Left colon (tissue), 2 donors: ENCODE data around the gene MDFI. TPM values are rescaled to one million over a fixed set of nuclear protein-coding genes. Genes with fewer than 3 reads are reported as not detected.

Experiments used
- ATAC-seq: fragments of 200-7000 bp; cut with Tn5 transposase; one replicate; pipeline ENCODE4 v1.9.1; 2020; ENCODE audit warnings: mild to moderate bottlenecking, moderate library complexity
- DNase-seq, 2 donors: peaks; one replicate each; pipeline ENCODE4 v3.0.0-alpha.2; 2020
- intact Hi-C, 2 donors: fragments of 100-400 bp; cut with DNase I in 1 of 2; cut with micrococcal nuclease in 1 of 2; formaldehyde crosslinking; loops; one replicate each; pipeline versions ENCODE4 v1.11.2 to v1.14.0; 2022; cut with DNase I, micrococcal nuclease
- total RNA-seq, 2 donors: library from RNA; stranded (reverse); fragmentation: NEBNext Ultra II Directional; extraction: Animal tissue kit (Norgen Biotek cat#: 25700); gene quantifications; one replicate each; pipeline ENCODE4 v1.2.1, GENCODE V29; 2021
- donor health status: DM: no; HTN: no; CAD: no.
- donor health status: DM: yes; HTN: yes; CAD: no.

MDFI gene
- total RNA-seq, 2 donors from 2014 or later: 1.1 to 1.6 TPM

GRCh38 chr6:41655646-41656001 is 17.4 kb downstream of the MDFI start:
- ATAC-seq (no peak), DNase-seq (no peak)
- intact Hi-C loops: no loop called here

- ATAC-seq: no peak
Measured at GRCh38 chr6:41656002-41656691, 17.9 kb downstream of the MDFI start.

GRCh38 chr6:41657131-41658094 is 19.1 kb downstream of the MDFI start:
- intact Hi-C loops: no loop called here
- ATAC-seq: no peak
- peak in 1 of 2 donors; percentile 2 for DNase-seq

More at GRCh38 chr6:41656002-41656691, 17.9 kb downstream of the MDFI start:
- intact Hi-C loops: no loop called here
- DNase-seq: no peak

GRCh38 chr6:41658636-41659035 is 20.4 kb downstream of the MDFI start:
- DNase-seq (no peak), ATAC-seq (no peak)
- intact Hi-C loops: no loop called here

- intact Hi-C loops: no loop called here
- ATAC-seq: no peak
- DNase-seq: no peak
Measured at GRCh38 chr6:41659935-41660334, 21.7 kb downstream of the MDFI start.

- intact Hi-C loops: no loop called here
- no peak for ATAC-seq
- no peak for DNase-seq
Measured at GRCh38 chr6:41663568-41663967, 25.3 kb downstream of the MDFI start.

- intact Hi-C loops: no loop called here
- no peak for ATAC-seq
Measured at GRCh38 chr6:41664271-41664670, 26.0 kb downstream of the MDFI start.

GRCh38 chr6:41667195-41667594 is 28.9 kb downstream of the MDFI start:
- intact Hi-C loops: no loop called here
- ATAC-seq (no peak), DNase-seq (no peak)

More at GRCh38 chr6:41664271-41664670, 26.0 kb downstream of the MDFI start:
- no peak for DNase-seq

GRCh38 chr6:41668968-41669367 is 30.7 kb downstream of the MDFI start:
- DNase-seq: no peak
- ATAC-seq: no peak
- intact Hi-C loops: no loop called here

GRCh38 chr6:41670703-41671360 is 32.6 kb downstream of the MDFI start:
- ATAC-seq (no peak), DNase-seq (no peak)
- intact Hi-C loops: no loop called here

- no peak for ATAC-seq
- intact Hi-C loops: no loop called here
- no peak for DNase-seq
Measured at GRCh38 chr6:41671376-41671775, 33.1 kb downstream of the MDFI start.

GRCh38 chr6:41672016-41672415 is 33.7 kb downstream of the MDFI start:
- ATAC-seq (no peak), DNase-seq (no peak)
- intact Hi-C loops: no loop called here

- DNase-seq (no peak), ATAC-seq (no peak)
- intact Hi-C loops: no loop called here
Measured at GRCh38 chr6:41672816-41673703, 34.8 kb downstream of the MDFI start.

GRCh38 chr6:41673704-41674000 is 35.4 kb downstream of the MDFI start:
- intact Hi-C loops: no loop called here
- DNase-seq (no peak), ATAC-seq (no peak)

- no peak for DNase-seq
- ATAC-seq: no peak
- intact Hi-C loops: no loop called here
Measured at GRCh38 chr6:41674231-41675000, 36.1 kb downstream of the MDFI start.

- ATAC-seq (no peak), DNase-seq (no peak)
- intact Hi-C loops: no loop called here
Measured at GRCh38 chr6:41675176-41675775, 37.0 kb downstream of the MDFI start.

GRCh38 chr6:41675992-41676391 is 37.7 kb downstream of the MDFI start:
- no peak for DNase-seq
- intact Hi-C loops: no loop called here
- ATAC-seq: no peak

GRCh38 chr6:41676431-41676830 is 38.2 kb downstream of the MDFI start:
- intact Hi-C loops: no loop called here
- no peak for DNase-seq
- no peak for ATAC-seq
